GM08714 (cell line): ENCODE results near the gene GRID1.

Experiments
- H3K4me3 ChIP-seq: fragments of 200-500 bp; sonication (Bioruptor generic); 2 replicates; pipeline ENCODE4 v1.5.1; 2014; ENCODE audit warnings: mild to moderate bottlenecking, low read length, inconsistent platforms
- ZNF274 ChIP-seq: IDR thresholded peaks from 2 replicates; pipeline ENCODE4 v1.6.1; 2012; ENCODE audit warnings: mild to moderate bottlenecking, low read depth, low read length

GRID1 gene

GRCh38 chr10:85608706-85609105 lies 757.9 kb downstream of the GRID1 start:
- no peak overlapping the region for H3K4me3 ChIP-seq
- no peak for TF ChIP-seq ZNF274

- no peak for TF ChIP-seq ZNF274
- H3K4me3 ChIP-seq: no peak overlapping the region
Measured at GRCh38 chr10:85607043-85607695, 759.4 kb downstream of the GRID1 start.

- no peak for TF ChIP-seq ZNF274
- no peak overlapping the region for H3K4me3 ChIP-seq
Measured at GRCh38 chr10:85606401-85606800, 760.2 kb downstream of the GRID1 start.

GRCh38 chr10:85604884-85605283 lies 761.7 kb downstream of the GRID1 start:
- TF ChIP-seq ZNF274: no peak
- no peak overlapping the region for H3K4me3 ChIP-seq

GRCh38 chr10:85604136-85604725 lies 762.4 kb downstream of the GRID1 start:
- H3K4me3 ChIP-seq: no peak overlapping the region
- no peak for TF ChIP-seq ZNF274

- no peak overlapping the region for H3K4me3 ChIP-seq
- no peak for TF ChIP-seq ZNF274
Measured at GRCh38 chr10:85603151-85603940, 763.2 kb downstream of the GRID1 start.

GRCh38 chr10:85602713-85603112 lies 763.9 kb downstream of the GRID1 start:
- TF ChIP-seq ZNF274: no peak
- H3K4me3 ChIP-seq: no peak overlapping the region

- no peak for TF ChIP-seq ZNF274
Measured at GRCh38 chr10:85602306-85602705, 764.3 kb downstream of the GRID1 start.

GRCh38 chr10:85601526-85601925 lies 765.1 kb downstream of the GRID1 start:
- no peak overlapping the region for H3K4me3 ChIP-seq
- TF ChIP-seq ZNF274: no peak

More at GRCh38 chr10:85602306-85602705, 764.3 kb downstream of the GRID1 start:
- no peak overlapping the region for H3K4me3 ChIP-seq

- no peak for TF ChIP-seq ZNF274
- H3K4me3 ChIP-seq: no peak overlapping the region
Measured at GRCh38 chr10:85600744-85601081, 765.9 kb downstream of the GRID1 start.

GRCh38 chr10:85600026-85600743 lies 766.4 kb downstream of the GRID1 start:
- TF ChIP-seq ZNF274: no peak
- no peak overlapping the region for H3K4me3 ChIP-seq

GRCh38 chr10:85599081-85599480 lies 767.5 kb downstream of the GRID1 start:
- no peak overlapping the region for H3K4me3 ChIP-seq
- TF ChIP-seq ZNF274: no peak

GRCh38 chr10:85598646-85599045 lies 767.9 kb downstream of the GRID1 start:
- no peak overlapping the region for H3K4me3 ChIP-seq
- no peak for TF ChIP-seq ZNF274

- H3K4me3 ChIP-seq: no peak overlapping the region
- no peak for TF ChIP-seq ZNF274
Measured at GRCh38 chr10:85597006-85597405, 769.6 kb downstream of the GRID1 start.
